SK-N-SH (cell line): ENCODE results near the gene CDH18. TPM values are rescaled to one million over a fixed set of nuclear protein-coding genes. Genes with fewer than 3 reads are reported as not detected.
"Not testable (repeated sequence)": the region's sequence is repeated elsewhere in the genome, so short reads cannot be mapped to it uniquely, and the experiment has no call there.

Experiments
- CTCF ChIA-PET: fragments of 300-600, 350-600 bp; formaldehyde crosslinking; extraction: SDS; loops from one replicate; lab custom pipeline; 2021; lab: Yijun Ruan, JAX
- POLR2A ChIA-PET: fragments of 350-600 bp; sonication (Branson Sonifier 250); formaldehyde crosslinking; extraction: SDS; loops from one replicate; lab custom pipeline; 2020; ENCODE audit warnings: antibody characterized with exemption, inconsistent platforms; lab: Yijun Ruan, JAX
- DNase-seq: peaks from one replicate; pipeline ENCODE4 v3.0.0; 2012
- H2AFZ ChIP-seq: fragments of 200-600 bp; sonication (generic); 2 replicates; pipeline ENCODE4 v1.8.1; 2016; ENCODE audit warnings: antibody characterized with exemption, mild to moderate bottlenecking, low read depth
- H3F3A ChIP-seq: fragments of 200-600 bp; sonication (generic); replicated peaks from 2 replicates; pipeline ENCODE3; 2016; ENCODE audit warnings: antibody characterized with exemption, mild to moderate bottlenecking; ENCODE audit not compliant: insufficient read depth
- H3K27ac ChIP-seq, 2 experiments: fragments of 200-500 bp in 1 of 2; fragments of 200-600 bp in 1 of 2; sonication (Bioruptor generic) in 1 of 2; sonication (generic), shearing (Covaris generic) in 1 of 2; 2 replicates each; pipeline versions ENCODE4 v1.5.1 to v1.6.1; 2014 to 2016; ENCODE audit warnings: low read depth in 2 of 2, inconsistent platforms in 1 of 2, low read length in 1 of 2, mild to moderate bottlenecking in 1 of 2, mixed read lengths in 1 of 2
- H3K27me3 ChIP-seq: fragments of 200-600 bp; sonication (generic), shearing (Covaris generic); 2 replicates; pipeline ENCODE4 v1.6.1; 2016; ENCODE audit warnings: mixed run types; ENCODE audit not compliant: insufficient read depth
- H3K36me3 ChIP-seq, 2 experiments: fragments of 200-500 bp in 1 of 2; fragments of 200-600 bp in 1 of 2; sonication (Bioruptor generic) in 1 of 2; sonication (generic) in 1 of 2; replicated peaks in 1 of 2; 2 replicates each; pipeline versions ENCODE3 to v1.5.1; 2014 to 2016; ENCODE audit warnings: low read length in 1 of 2, mild to moderate bottlenecking in 1 of 2; ENCODE audit not compliant: insufficient read depth in 2 of 2, control insufficient read depth in 1 of 2
- H3K4me1 ChIP-seq, 2 experiments: fragments of 200-500 bp in 1 of 2; fragments of 200-600 bp in 1 of 2; sonication (Bioruptor generic) in 1 of 2; sonication (generic), shearing (Covaris generic) in 1 of 2; 2 replicates each; pipeline versions ENCODE4 v1.5.1 to v1.6.1; 2014 to 2016; ENCODE audit warnings: low read depth in 1 of 2, low read length in 1 of 2, mixed run types in 1 of 2; ENCODE audit not compliant: insufficient read depth in 2 of 2, control insufficient read depth in 1 of 2
- H3K4me2 ChIP-seq: fragments of 200-600 bp; sonication (generic), shearing (Covaris generic); 2 replicates; pipeline ENCODE4 v1.6.1; 2017; ENCODE audit warnings: mixed run types
- H3K4me3 ChIP-seq, 2 experiments: fragments of 200-500 bp in 1 of 2; fragments of 200-600 bp in 1 of 2; sonication (Bioruptor generic) in 1 of 2; sonication (generic), shearing (Covaris generic) in 1 of 2; 2 replicates each; pipeline versions ENCODE4 v1.5.1 to v1.8.1; 2014 to 2016; ENCODE audit warnings: low read depth in 2 of 2, inconsistent platforms in 1 of 2, low read length in 1 of 2, mild to moderate bottlenecking in 1 of 2, mixed read lengths in 1 of 2, moderate library complexity in 1 of 2
- H3K79me2 ChIP-seq: fragments of 200-600 bp; sonication (generic); 2 replicates; pipeline ENCODE4 v1.8.1; 2017; ENCODE audit warnings: mild to moderate bottlenecking; ENCODE audit not compliant: insufficient read depth
- H3K9ac ChIP-seq: fragments of 200-600 bp; sonication (generic); 2 replicates; pipeline ENCODE4 v1.6.1; 2017; ENCODE audit warnings: mixed run types
- H3K9me2 ChIP-seq: fragments of 200-600 bp; sonication (generic); 2 replicates; pipeline ENCODE4 v1.6.1; 2017; ENCODE audit warnings: mixed run types
- H3K9me3 ChIP-seq: fragments of 200-600 bp; sonication (generic); 2 replicates; pipeline ENCODE4 v1.6.1; 2017; ENCODE audit warnings: mixed run types, mild to moderate bottlenecking, moderate library complexity
- H4K20me1 ChIP-seq: fragments of 200-600 bp; sonication (generic); 2 replicates; pipeline ENCODE4 v1.6.1; 2017; ENCODE audit warnings: mild to moderate bottlenecking, mixed run types; ENCODE audit not compliant: insufficient read depth
- CHD2 ChIP-seq: fragments of 150-350 bp; IDR thresholded peaks from 2 replicates; pipeline ENCODE4 v1.6.1; 2018; ENCODE audit warnings: low read length; ENCODE audit not compliant: partially characterized antibody
- EZH2phosphoT487 ChIP-seq: fragments of 200-600 bp; sonication (generic); IDR thresholded peaks from 2 replicates; pipeline ENCODE4 v1.6.1; 2017; ENCODE audit warnings: low read depth, mixed run types, mild to moderate bottlenecking, antibody characterized with exemption, moderate library complexity, borderline replicate concordance
- FOSL2 ChIP-seq: IDR thresholded peaks from 2 replicates; pipeline ENCODE4 v1.4.0; 2012; ENCODE audit warnings: low read depth, mild to moderate bottlenecking, moderate library complexity, borderline replicate concordance
- JUND ChIP-seq: IDR thresholded peaks from 2 replicates; pipeline ENCODE4 v1.4.0; 2012
- MEF2A ChIP-seq: IDR thresholded peaks from 2 replicates; pipeline ENCODE4 v1.4.0; 2012; ENCODE audit warnings: low read depth, borderline replicate concordance
- MXI1 ChIP-seq: IDR thresholded peaks from 2 replicates; pipeline ENCODE4 v1.6.1; 2012; ENCODE audit warnings: mild to moderate bottlenecking, low read depth, low read length, improper control_type of control experiment
- RAD21 ChIP-seq: IDR thresholded peaks from 2 replicates; pipeline ENCODE4 v1.6.1; 2012; ENCODE audit warnings: mild to moderate bottlenecking, low read length
- RFX5 ChIP-seq: IDR thresholded peaks from 2 replicates; pipeline ENCODE4 v1.6.1; 2012; ENCODE audit warnings: mild to moderate bottlenecking, improper control_type of control experiment, low read length
- RXRA ChIP-seq: IDR thresholded peaks from 2 replicates; pipeline ENCODE4 v1.4.0; 2012; ENCODE audit warnings: low read depth, mild to moderate bottlenecking, borderline replicate concordance
- TAF1 ChIP-seq: IDR thresholded peaks from 2 replicates; pipeline ENCODE4 v1.6.1; 2012; ENCODE audit warnings: low read depth, mild to moderate bottlenecking, low read length, moderate library complexity, borderline replicate concordance
- TCF12 ChIP-seq: IDR thresholded peaks from 2 replicates; pipeline ENCODE4 v1.4.0; 2012
- YY1 ChIP-seq: IDR thresholded peaks from 2 replicates; pipeline ENCODE4 v1.4.0; 2012; ENCODE audit warnings: low read depth, mild to moderate bottlenecking
- WGBS: methylation state at CpG from one replicate; pipeline ENCODE4 v1.1.6; 2017; ENCODE audit warnings: low lambda C conversion rate; 5-methylcytosine and 5-hydroxymethylcytosine counted together
- polyA plus RNA-seq, 3 experiments: library from polyadenylated mRNA; depleted of rRNA; stranded (reverse); fragments of >200 nt; gene quantifications; 2 replicates each; pipeline ENCODE4 v1.2.3, GENCODE V29; 2012
- TF ChIP-seq, protein P1 (sequence below): IDR thresholded peaks from 2 replicates; pipeline ENCODE4; 2012
- TF ChIP-seq, protein P2 (sequence below): fragments of 150-350 bp; IDR thresholded peaks from 2 replicates; pipeline ENCODE4 v1.6.1; 2016; ENCODE audit warnings: mild to moderate bottlenecking, low read depth, low read length
- TF ChIP-seq, protein P3 (sequence below): fragments of 200-600 bp; sonication (generic); IDR thresholded peaks from 2 replicates; pipeline ENCODE4 v1.6.1; 2017; ENCODE audit warnings: antibody characterized with exemption, mild to moderate bottlenecking, moderate library complexity

Gene CDH18
- polyA plus RNA-seq, 1 of the 3 experiments (the other 2 are of a cell fraction) = 6.0 TPM

DNA sequence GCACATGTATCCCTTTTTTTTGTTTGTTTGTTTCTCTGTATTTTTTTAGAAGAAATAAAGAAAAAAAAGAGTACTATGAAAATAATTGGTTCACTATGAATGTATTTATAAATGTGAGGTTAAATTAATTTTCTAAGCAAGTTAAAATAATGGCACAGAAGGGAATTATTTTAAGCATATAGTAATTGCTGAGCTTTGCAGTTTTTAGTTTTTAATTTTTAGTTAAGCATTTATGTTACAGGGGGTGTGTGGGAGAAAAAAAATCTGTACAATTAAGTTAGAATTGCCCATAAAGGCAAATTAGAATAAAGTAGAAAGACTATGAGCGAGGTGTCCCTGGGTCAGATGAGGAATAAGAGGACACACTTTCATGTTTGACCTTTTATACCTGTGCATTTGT, 152.6 kb downstream of the CDH18 start (continued):
- no peak for TF ChIP-seq MEF2A
- TF ChIP-seq TCF12 = no peak
- TF ChIP-seq, protein P1, sequence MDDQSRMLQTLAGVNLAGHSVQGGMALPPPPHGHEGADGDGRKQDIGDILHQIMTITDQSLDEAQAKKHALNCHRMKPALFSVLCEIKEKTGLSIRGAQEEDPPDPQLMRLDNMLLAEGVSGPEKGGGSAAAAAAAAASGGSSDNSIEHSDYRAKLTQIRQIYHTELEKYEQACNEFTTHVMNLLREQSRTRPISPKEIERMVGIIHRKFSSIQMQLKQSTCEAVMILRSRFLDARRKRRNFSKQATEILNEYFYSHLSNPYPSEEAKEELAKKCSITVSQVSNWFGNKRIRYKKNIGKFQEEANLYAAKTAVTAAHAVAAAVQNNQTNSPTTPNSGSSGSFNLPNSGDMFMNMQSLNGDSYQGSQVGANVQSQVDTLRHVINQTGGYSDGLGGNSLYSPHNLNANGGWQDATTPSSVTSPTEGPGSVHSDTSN = no peak
- TF ChIP-seq RFX5 = no peak
- TF ChIP-seq, protein P2, sequence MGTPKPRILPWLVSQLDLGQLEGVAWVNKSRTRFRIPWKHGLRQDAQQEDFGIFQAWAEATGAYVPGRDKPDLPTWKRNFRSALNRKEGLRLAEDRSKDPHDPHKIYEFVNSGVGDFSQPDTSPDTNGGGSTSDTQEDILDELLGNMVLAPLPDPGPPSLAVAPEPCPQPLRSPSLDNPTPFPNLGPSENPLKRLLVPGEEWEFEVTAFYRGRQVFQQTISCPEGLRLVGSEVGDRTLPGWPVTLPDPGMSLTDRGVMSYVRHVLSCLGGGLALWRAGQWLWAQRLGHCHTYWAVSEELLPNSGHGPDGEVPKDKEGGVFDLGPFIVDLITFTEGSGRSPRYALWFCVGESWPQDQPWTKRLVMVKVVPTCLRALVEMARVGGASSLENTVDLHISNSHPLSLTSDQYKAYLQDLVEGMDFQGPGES = no peak
- TF ChIP-seq YY1 = no peak

DNA sequence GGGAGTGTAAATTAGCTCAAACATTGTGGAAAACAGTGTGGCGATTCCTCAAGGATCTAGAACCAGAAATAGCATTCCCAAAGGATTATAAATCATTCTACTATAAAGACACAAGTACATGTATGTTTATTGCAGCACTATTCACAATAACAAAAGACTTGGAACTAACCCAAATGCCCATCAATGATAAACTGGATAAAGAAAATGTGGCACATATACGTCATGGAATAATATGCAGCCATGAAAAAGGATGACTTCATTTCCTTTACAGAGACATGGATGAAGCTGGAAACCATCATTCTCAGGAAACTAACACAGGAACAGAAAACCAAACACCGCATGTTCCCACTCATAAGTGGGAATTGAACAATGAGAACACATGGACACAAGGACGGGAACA, 175.3 kb downstream of the CDH18 start:
- H2AFZ ChIP-seq, H3K36me3 ChIP-seq, H4K20me1 ChIP-seq, POLR2A ChIA-PET, DNase-seq, H3K4me1 ChIP-seq, H3F3A ChIP-seq, H3K9me3 ChIP-seq, H3K27ac ChIP-seq, H3K9ac ChIP-seq, H3K79me2 ChIP-seq, CTCF ChIA-PET, H3K4me2 ChIP-seq, H3K9me2 ChIP-seq, H3K4me3 ChIP-seq, H3K27me3 ChIP-seq: not testable (repeated sequence)
- 51% methylated on average over 4 of the region's 4 CpGs for WGBS

DNA sequence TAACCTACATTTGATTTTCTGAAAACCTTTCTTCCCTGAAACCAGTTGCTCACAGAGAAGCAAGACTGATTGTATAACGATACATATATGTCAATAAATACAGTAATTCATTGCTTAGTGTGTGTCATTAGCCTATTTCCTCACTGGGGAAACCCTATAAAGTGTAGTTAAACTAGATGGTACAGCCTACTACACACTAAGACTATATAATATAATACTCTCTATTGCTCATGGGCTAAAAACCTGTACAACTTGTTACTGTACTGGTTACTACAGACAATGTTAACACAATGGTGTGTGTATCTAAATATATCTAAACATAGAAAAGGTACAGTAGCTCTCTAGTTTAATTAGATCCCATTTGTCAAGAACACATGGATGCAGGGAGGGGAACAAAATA, 181.2 kb downstream of the CDH18 start:
- Histone ChIP-seq H3K36me3 (no peaks in the 10 kb centered on the region), H3K27me3 (no peaks in the 10 kb centered on the region), H3K4me2 (no peak overlapping the region), H3K4me1 (no peaks in the 10 kb centered on the region), H4K20me1 (no peaks in the 10 kb centered on the region), H3K4me3 (no peak overlapping the region), H3K9ac (no peak overlapping the region), H3K9me3 (no peaks in the 10 kb centered on the region), H3K27ac (no peak overlapping the region), H3K79me2 (no peaks in the 10 kb centered on the region), H2AFZ (no peak overlapping the region), H3F3A (no peaks in the 10 kb centered on the region), H3K9me2 (no peaks in the 10 kb centered on the region)
- 52% methylated on average over 1 of the region's 1 CpG for WGBS
- TF ChIP-seq, protein P3, sequence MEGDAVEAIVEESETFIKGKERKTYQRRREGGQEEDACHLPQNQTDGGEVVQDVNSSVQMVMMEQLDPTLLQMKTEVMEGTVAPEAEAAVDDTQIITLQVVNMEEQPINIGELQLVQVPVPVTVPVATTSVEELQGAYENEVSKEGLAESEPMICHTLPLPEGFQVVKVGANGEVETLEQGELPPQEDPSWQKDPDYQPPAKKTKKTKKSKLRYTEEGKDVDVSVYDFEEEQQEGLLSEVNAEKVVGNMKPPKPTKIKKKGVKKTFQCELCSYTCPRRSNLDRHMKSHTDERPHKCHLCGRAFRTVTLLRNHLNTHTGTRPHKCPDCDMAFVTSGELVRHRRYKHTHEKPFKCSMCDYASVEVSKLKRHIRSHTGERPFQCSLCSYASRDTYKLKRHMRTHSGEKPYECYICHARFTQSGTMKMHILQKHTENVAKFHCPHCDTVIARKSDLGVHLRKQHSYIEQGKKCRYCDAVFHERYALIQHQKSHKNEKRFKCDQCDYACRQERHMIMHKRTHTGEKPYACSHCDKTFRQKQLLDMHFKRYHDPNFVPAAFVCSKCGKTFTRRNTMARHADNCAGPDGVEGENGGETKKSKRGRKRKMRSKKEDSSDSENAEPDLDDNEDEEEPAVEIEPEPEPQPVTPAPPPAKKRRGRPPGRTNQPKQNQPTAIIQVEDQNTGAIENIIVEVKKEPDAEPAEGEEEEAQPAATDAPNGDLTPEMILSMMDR = no peak
- no peak for TF ChIP-seq TCF12
- TF ChIP-seq EZH2phosphoT487 = no peak
- no peak for TF ChIP-seq CHD2
- TF ChIP-seq FOSL2 = no peak
- TF ChIP-seq RXRA = no peak
- no peak for TF ChIP-seq TAF1
- TF ChIP-seq MXI1 = no peak
- no peak for TF ChIP-seq RAD21
- no peak for TF ChIP-seq JUND
- DNase-seq = no peak
- CTCF ChIA-PET = no interaction called here
- POLR2A ChIA-PET = no interaction called here
